HG03460 (cell line): ENCODE data around the gene IL1RAPL1.
"Not testable (repeated sequence)": the region's sequence is repeated elsewhere in the genome, so short reads cannot be mapped to it uniquely, and the experiment has no call there.

ENCODE experiments used
- ATAC-seq: cut with Tn5 transposase; IDR thresholded peaks from one replicate; pipeline ENCODE4 v1.9.1; 2021; ENCODE audit not compliant: unreplicated experiment

IL1RAPL1 gene

DNA sequence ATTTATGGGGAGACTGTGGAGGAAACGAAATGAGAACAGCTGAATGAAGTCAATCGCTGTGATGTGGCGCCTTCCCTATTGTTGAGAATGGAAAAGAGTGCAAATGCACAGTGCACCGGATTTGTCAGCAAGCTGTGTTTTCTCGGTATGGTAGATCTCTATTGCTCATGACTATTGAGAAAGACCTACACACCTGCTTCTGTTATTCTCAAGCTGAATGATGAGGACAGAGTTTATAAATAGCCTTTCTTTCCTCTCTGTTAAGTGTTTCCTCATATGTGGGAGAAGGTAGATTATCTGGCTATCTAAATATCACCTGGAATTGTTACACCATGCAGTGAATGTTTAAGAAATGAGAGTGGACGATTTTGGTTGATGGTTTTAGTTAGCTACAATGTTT, 650.7 kb downstream of the IL1RAPL1 start:
- no peak for ATAC-seq

DNA sequence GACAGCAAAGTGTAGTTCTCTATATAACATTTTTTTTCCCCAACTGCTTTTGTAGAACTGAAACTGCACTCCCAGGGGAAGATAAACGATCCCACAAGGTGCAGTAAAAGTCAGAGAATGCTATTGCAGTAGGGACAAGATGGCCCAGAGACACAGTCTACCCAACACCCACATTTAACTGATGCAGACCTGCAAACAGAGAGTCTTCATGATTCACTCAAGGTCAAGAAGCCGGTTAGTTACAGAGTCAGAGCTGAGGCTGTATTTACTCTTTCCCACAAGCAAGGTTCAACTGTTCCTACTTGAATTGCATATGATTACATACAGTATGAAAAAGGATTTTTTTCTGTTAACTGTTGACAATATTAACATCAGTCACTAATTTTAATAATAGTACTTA, 654.6 kb downstream of the IL1RAPL1 start:
- no peak for ATAC-seq

- no peak for ATAC-seq
Observed at GRCh38 chrX:29242856-29243255, 655.6 kb downstream of the IL1RAPL1 start.

DNA sequence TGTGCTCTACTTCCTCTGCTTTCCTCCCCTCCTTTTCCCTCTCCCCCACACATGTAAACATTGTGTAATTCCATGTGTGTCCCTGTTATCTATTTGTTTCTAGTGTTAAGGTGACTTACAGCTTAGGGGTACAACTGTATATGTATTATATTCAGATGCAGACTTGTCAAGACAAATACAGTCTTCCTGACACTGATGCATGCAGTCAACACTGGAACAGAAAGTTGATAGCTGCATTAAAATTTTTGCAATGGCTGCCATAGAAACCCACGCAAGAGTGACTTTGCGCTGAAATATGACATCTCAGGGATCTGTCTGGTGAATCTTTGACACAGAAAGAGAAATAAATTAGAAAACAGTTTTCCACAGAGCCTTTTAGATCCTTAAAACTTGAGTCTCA, 656.7 kb downstream of the IL1RAPL1 start:
- no peak for ATAC-seq

DNA sequence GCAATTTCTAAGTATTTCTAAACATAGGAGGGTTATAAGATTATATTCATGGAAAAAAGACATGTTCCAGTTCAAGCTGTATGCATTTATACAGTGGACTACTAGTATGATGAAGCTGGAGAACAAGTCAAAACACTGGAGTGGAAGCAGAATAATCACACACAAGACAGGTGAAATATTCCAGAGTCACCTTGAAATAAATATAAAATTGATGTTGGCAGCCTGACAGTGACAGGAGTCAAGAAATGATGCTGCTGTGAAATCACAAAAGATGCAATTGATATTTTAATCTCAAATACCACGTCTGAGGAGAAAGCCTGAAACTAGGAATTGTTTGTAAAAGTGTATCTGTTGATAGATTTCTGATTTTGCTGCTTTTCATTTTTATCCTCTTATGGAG, 667.3 kb downstream of the IL1RAPL1 start:
- ATAC-seq: no peak

DNA sequence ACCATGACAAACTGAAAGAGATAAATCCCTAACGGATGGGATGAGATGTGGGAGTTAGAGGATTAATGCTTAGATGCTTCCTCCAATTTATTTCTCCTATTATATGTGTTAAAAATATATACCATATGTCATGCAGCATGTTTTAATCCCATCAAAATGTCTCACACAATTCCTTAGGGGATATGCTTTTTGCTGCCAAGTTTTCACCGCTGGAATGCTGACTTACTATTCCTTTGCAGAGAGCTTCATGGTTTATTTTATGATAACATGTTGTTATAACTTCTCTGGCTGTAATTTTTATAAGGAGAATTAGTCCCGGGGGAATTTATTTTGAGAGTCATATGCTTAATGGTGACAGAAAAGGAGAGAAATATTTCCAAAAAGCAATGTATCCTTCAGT, 670.3 kb downstream of the IL1RAPL1 start:
- ATAC-seq: no peak

- no peak for ATAC-seq
Observed at GRCh38 chrX:29269390-29269789, 682.1 kb downstream of the IL1RAPL1 start.

DNA sequence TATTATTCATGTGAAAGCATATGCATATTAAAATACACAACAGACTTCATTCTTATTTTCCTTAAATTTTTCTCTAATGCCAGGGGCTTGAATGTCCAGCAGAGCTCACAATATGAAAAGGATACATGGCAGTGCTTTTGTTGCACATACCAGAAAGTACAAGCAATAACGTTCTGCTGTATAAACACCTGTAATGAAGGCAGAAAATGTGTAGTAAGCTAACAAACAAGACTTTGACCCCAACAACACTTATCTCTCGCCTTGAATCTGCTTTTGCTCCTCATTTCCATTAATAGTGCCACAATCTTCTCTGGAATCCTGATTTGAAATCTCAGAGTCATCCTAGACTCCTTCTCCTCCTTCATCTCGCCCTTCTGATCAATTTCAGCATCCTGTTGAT, 687.3 kb downstream of the IL1RAPL1 start:
- ATAC-seq: no peak

DNA sequence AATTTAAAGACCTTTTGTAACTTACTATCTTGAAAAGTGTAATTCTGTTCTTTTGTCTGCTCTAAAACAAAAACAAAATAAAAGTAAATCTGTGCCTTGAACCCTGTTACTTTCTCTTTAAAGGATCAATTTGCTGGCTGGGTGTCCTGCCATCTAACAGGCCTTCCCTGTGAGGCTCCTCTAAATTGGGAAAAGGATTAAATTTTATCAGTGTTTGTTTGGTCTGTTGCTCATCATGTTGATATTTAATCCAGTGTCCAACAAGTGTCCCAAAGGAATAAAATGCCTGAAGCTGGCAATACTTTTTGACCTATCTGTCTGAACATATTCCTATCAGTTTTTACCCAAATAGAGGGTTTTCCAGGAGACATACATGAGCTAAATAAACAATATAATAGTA, 688.7 kb downstream of the IL1RAPL1 start:
- no peak for ATAC-seq

DNA sequence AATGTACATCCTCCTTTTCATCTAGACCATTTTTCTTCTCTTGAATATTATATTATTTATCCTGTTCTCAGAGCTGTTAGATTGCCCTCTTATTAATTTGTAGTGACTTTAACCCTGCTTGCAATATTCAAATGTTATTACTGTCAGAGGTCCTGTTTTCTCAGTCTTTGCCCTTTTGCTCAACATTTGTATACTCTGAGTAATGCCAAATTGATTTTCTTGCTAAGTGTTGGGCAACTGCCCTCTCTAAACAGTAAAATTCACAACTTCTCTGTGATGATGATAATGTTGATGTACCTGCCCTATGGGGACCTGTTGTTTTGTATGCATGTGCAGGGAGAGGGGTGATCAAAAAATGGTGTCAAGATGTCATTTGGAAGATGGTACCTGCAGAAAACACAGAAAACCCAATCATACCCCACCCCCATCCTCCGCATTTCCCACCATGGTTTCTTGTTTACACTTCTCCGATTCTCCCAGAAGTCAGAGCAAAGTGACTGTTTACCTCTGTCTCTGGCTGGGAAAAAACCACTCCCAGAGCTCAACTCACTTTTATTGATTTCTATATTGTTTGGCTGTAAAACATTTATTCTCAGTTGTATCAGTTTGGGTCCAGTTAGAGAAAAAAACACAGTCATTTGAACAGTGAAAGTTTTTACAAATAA, 694.0 kb downstream of the IL1RAPL1 start:
- no peak for ATAC-seq

DNA sequence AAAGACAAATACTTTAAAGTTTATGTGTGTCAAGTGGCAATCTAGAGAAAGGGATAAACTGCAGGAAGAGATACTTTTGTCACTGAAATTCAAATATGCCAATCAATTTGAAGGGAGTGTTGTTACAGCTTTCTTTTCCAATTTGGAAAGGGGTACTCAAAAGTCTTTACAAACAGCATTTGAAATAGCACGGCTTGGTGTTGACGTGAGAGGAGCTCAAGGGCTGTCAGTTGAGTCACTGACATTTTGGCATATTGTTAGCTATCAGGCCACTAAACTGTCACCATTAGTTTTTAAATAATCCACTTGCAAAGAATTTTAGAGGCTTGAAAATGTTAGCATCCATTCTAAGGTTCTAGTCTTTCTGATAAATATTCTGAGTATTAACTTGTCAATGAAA, 698.4 kb downstream of the IL1RAPL1 start:
- no peak for ATAC-seq

DNA sequence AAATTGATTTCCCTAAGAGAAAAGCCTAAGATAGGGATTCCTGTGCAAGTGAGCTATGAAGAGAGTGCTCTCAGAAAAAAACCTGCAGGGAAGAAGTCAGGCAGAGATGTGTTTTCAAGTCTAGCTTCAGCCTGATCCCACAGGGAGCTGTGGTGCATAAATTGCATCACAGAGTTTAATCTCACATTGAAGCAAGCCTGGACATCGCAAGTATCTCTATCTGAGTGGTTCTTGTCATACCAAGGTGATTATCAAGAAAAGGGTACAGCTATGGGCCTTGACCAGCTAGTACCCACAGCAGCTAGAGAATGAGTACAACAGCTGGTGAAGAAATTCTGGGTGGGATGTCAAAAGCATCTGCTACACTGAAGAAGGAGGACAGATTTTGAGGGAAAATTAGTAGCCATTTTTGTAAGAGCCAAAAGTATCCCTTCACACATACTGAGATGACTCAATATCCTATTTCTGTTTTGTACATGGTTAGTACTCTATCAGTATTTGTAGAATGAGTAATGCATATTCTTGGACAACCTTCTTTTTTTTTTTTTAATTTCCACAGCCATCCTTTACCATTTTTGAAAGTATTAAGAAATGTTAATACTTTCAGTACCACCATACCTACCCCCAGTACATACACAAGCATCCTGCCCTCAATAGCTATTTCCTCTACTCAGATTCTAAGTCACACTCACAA, 708.9 kb downstream of the IL1RAPL1 start:
- ATAC-seq: no peak

- no peak for ATAC-seq
Observed at GRCh38 chrX:29297171-29297800, 710.0 kb downstream of the IL1RAPL1 start.

DNA sequence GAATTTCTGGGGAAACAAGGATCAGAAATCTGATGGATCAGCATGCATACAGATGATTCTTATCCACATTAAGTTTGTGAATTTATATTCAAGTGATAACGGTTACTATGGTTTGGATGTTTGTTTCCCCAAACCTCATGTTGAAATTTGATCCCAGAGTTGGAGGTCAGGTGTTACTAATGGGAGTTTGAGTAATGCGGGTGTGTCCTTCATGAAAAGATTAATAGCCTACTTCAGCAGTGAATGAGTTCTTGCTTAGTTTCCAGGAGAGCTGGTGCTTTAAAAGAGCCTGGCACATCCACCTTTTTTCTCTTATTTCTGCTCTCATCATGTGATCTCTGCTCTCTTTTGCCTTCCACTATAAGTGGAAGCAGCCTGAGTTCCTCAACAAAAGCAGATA, 712.4 kb downstream of the IL1RAPL1 start:
- ATAC-seq: no peak

- ATAC-seq: no peak
Observed at GRCh38 chrX:29308726-29309125, 721.5 kb downstream of the IL1RAPL1 start.

DNA sequence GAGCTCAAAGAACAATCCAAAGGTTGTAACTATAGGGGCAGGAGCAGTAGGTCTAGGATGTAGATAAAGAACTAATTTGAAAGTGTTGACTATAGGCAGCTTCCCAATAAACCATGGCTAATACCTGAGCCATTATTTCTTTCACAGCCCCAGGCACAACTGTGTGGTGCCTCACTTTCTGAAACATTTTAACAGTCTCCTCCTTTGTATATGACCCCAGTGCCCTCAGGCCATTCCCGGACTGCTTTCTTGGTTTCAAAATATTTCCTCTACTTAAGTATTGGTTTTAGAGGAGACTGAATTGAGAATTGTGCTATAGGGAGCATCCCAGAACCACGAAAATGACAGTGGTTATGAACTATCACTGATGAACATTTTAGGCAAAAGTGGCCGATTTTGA, 728.7 kb downstream of the IL1RAPL1 start:
- no peak for ATAC-seq

DNA sequence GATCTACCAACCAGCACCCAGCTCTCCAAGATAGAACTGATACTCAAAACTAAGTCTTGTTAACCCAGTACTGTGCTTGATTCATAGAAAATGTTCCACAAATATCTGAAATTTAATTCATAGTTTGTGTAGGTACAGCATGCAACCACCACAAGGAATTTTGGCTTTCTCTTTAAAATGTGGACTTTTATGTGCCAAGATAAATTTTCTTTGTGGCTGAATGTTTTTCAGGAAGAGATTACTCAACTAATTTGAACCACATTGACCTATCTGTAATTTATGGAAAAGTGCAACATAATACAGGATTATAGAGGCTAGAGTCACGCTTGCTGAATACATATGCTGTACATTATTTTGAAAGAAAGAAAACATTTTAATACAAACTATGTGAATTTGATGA, 730.8 kb downstream of the IL1RAPL1 start:
- ATAC-seq: no peak

- ATAC-seq: not testable (repeated sequence)
Observed at GRCh38 chrX:29332429-29332828, 745.2 kb downstream of the IL1RAPL1 start.

GRCh38 chrX:29333091-29333490, 745.8 kb downstream of the IL1RAPL1 start:
- not testable (repeated sequence) for ATAC-seq

DNA sequence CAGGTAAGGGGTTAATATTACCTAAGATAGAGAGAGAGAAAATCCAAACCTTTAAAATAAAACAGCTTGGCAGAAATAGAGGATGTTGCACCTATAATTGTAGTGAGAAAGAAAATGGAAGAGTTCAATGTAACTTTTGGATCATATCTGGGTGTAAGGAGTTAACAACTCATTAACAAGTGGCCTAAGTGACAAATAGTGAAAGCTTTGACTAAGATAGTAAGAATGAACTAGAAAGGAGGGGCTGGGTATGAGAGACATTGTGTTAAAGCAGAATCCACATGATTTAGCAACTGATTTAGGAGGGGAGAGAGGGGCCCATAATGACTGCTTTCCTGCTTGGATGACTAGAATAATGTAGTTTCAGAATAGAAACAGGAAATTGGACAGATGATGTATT, 761.0 kb downstream of the IL1RAPL1 start:
- no peak for ATAC-seq

DNA sequence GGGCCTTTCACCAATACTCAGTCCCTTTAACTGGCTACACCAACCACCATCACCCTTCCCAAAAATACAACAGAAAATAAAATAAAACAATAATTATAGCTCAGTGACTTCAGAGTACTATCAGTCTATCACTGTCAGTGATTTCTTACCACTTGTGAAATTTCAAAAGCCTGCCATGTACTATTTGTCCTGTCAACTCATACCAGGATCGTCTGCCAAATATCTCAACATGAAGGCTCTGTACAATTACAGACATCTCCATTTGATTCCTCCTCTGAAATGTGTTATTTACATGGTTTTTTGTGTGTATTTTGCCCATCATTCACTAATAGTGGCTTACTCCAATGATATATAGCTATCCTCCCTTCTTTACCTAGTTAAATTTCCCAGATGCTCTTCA, 772.0 kb downstream of the IL1RAPL1 start:
- no peak for ATAC-seq

DNA sequence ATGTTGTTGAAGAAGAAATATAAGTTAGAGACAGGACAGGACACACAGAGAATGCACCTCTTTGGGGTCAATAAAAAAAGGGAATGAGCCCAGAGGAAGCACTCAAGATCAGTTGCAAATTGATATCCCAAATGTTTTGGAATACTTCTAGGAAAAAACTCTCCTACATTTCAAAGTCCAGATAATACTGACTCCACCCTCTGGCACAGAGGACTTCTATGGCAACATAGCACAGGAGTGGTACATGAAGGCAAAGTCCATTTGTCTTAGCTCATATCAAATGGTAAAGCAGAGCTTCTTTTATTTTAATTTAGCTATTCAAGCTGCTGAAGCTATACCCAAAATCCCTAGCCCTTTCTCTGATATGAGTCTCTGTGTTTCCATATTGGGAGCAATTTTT, 787.5 kb downstream of the IL1RAPL1 start:
- ATAC-seq: not testable (repeated sequence)
